Neural cell (in vitro differentiated cells): ENCODE measurements around the gene LPP. TPM values are rescaled to one million over a fixed set of nuclear protein-coding genes. Genes with fewer than 3 reads are reported as not detected.

Source experiments
- H2AFZ ChIP-seq: fragments of 200-600, 300-800 bp; sonication (generic), shearing (Covaris generic); 2 replicates; pipeline ENCODE4 v1.6.0; 2014; ENCODE audit warnings: low read depth, mild to moderate bottlenecking, antibody characterized with exemption, low read length, moderate library complexity
- H3F3A ChIP-seq: fragments of 200-600 bp; shearing (Covaris generic); 2 replicates; pipeline ENCODE4 v1.6.1; 2016; ENCODE audit warnings: mild to moderate bottlenecking, moderate library complexity, mixed read lengths, antibody characterized with exemption, low read length; ENCODE audit not compliant: insufficient read depth, poor library complexity, severe bottlenecking
- H3K27ac ChIP-seq: fragments of 200-600, 300-800 bp; sonication (generic), shearing (Covaris generic); 2 replicates; pipeline ENCODE4 v1.5.1; 2014; ENCODE audit warnings: mild to moderate bottlenecking, low read length, moderate library complexity
- H3K27me3 ChIP-seq: fragments of 300-800, 200-600 bp; sonication (generic), shearing (Covaris generic); 2 replicates; pipeline ENCODE4 v1.6.0; 2014; ENCODE audit warnings: mild to moderate bottlenecking, low read depth, low read length, moderate library complexity; ENCODE audit not compliant: insufficient read depth
- H3K36me3 ChIP-seq: fragments of 300-800, 200-600 bp; sonication (generic), shearing (Covaris generic); 2 replicates; pipeline ENCODE4 v1.5.1; 2014; ENCODE audit warnings: mild to moderate bottlenecking, antibody characterized with exemption, low read length, moderate library complexity; ENCODE audit not compliant: insufficient read depth
- H3K4me2 ChIP-seq: fragments of 300-800, 200-600 bp; sonication (generic), shearing (Covaris generic); 2 replicates; pipeline ENCODE4 v1.6.0; 2014; ENCODE audit warnings: mild to moderate bottlenecking, low read length
- H3K4me3 ChIP-seq: fragments of 300-800, 200-600 bp; sonication (generic), shearing (Covaris generic); 2 replicates; pipeline ENCODE4 v1.5.1; 2014; ENCODE audit warnings: mild to moderate bottlenecking, low read length, moderate library complexity
- H3K79me2 ChIP-seq: fragments of 200-600 bp; shearing (Covaris generic); replicated peaks from 2 replicates; pipeline ENCODE4 v1.6.0; 2014; ENCODE audit warnings: mild to moderate bottlenecking, low read length, moderate library complexity; ENCODE audit not compliant: insufficient read depth
- H3K9ac ChIP-seq: fragments of 300-800, 200-600 bp; sonication (generic), shearing (Covaris generic); 2 replicates; pipeline ENCODE4 v1.6.1; 2016; ENCODE audit warnings: mild to moderate bottlenecking, low read length, mixed read lengths
- H3K9me2 ChIP-seq: fragments of 200-600 bp; shearing (Covaris generic); 2 replicates; pipeline ENCODE4 v1.6.1; 2016; ENCODE audit warnings: mild to moderate bottlenecking, low read length, mixed read lengths; ENCODE audit not compliant: insufficient read depth
- H3K9me3 ChIP-seq: fragments of 200-600, 300-800 bp; sonication (generic), shearing (Covaris generic); 2 replicates; pipeline ENCODE4 v1.6.1; 2016; ENCODE audit warnings: mild to moderate bottlenecking, mixed run types, low read length, moderate library complexity, mixed read lengths
- H4K20me1 ChIP-seq: fragments of 200-600 bp; shearing (Covaris generic); 2 replicates; pipeline ENCODE4 v1.6.1; 2016; ENCODE audit warnings: mild to moderate bottlenecking, mixed run types; ENCODE audit not compliant: insufficient read depth
- CTCF ChIP-seq: fragments of 450-650 bp; IDR thresholded peaks from 2 replicates; pipeline ENCODE4 v1.5.1; 2014; ENCODE audit warnings: antibody characterized with exemption, mild to moderate bottlenecking, moderate library complexity; ENCODE audit not compliant: poor library complexity, severe bottlenecking
- EP300 ChIP-seq: fragments of 450-650 bp; conservative IDR thresholded peaks from 2 replicates; pipeline ENCODE4 v1.6.1; 2014; ENCODE audit warnings: antibody characterized with exemption, mild to moderate bottlenecking, moderate library complexity; ENCODE audit not compliant: poor library complexity, severe bottlenecking
- EZH2 ChIP-seq: fragments of 200-600, 300-800 bp; shearing (Covaris generic), sonication (generic); IDR thresholded peaks from 2 replicates; pipeline ENCODE4 v1.6.1; 2014; ENCODE audit warnings: antibody characterized with exemption, low read length, borderline replicate concordance, mild to moderate bottlenecking; ENCODE audit not compliant: insufficient read depth, poor library complexity, severe bottlenecking
- MXI1 ChIP-seq: fragments of 450-650 bp; conservative IDR thresholded peaks from 2 replicates; pipeline ENCODE4 v1.6.1; 2014; ENCODE audit warnings: antibody characterized with exemption, mild to moderate bottlenecking; ENCODE audit not compliant: poor library complexity, severe bottlenecking
- POLR2AphosphoS5 ChIP-seq: IDR thresholded peaks from 2 replicates; pipeline ENCODE4 v1.6.1; 2012
- RAD21 ChIP-seq: fragments of 450-650 bp; conservative IDR thresholded peaks from 2 replicates; pipeline ENCODE4 v1.6.1; 2014; ENCODE audit warnings: antibody characterized with exemption, mild to moderate bottlenecking, moderate library complexity
- REST ChIP-seq: IDR thresholded peaks from 2 replicates; pipeline ENCODE4 v1.6.1; 2012; ENCODE audit warnings: borderline replicate concordance
- TAF1 ChIP-seq: IDR thresholded peaks from 2 replicates; pipeline ENCODE4 v1.6.1; 2012; ENCODE audit warnings: low read depth
- polyA plus RNA-seq: library from polyadenylated mRNA; depleted of rRNA; stranded (reverse); fragments of >200 nt; gene quantifications from 2 replicates; pipeline ENCODE4 v1.2.3, GENCODE V29; 2014

LPP gene
- polyA plus RNA-seq, 1 donor from 2014 or later = 3.0 TPM

- no peak overlapping the region for H3K4me2 ChIP-seq
- no peak overlapping the region for H3K9ac ChIP-seq
- H3K9me3 ChIP-seq = no peaks in the 10 kb centered on the region
- H3K4me3 ChIP-seq = no peak overlapping the region
- H3K79me2 ChIP-seq = no peaks in the 10 kb centered on the region
- no peaks in the 10 kb centered on the region for H3F3A ChIP-seq
- no peak overlapping the region for H3K27ac ChIP-seq
- H2AFZ ChIP-seq = no peak overlapping the region
- no peak for TF ChIP-seq EP300
- no peak for TF ChIP-seq RAD21
- no peak for TF ChIP-seq EZH2
- TF ChIP-seq REST = no peak
- TF ChIP-seq MXI1 = no peak
- TF ChIP-seq POLR2AphosphoS5 = no peak
- H3K9me2 ChIP-seq = no peaks in the 10 kb centered on the region
- no peaks in the 10 kb centered on the region for H4K20me1 ChIP-seq
- H3K36me3 ChIP-seq = no peaks in the 10 kb centered on the region
- H3K27me3 ChIP-seq = no peaks in the 10 kb centered on the region
Measured at GRCh38 chr3:188580223-188580622, 426.3 kb downstream of the LPP start.

- Histone ChIP-seq H3K27ac (no peak overlapping the region), H3K9me3 (no peaks in the 10 kb centered on the region), H3K9me2 (no peaks in the 10 kb centered on the region), H3K79me2 (no peaks in the 10 kb centered on the region), H3K4me3 (no peak overlapping the region), H3K27me3 (no peaks in the 10 kb centered on the region), H4K20me1 (no peaks in the 10 kb centered on the region), H3K36me3 (no peaks in the 10 kb centered on the region), H3K9ac (no peak overlapping the region), H3K4me2 (no peak overlapping the region), H3F3A (no peaks in the 10 kb centered on the region), H2AFZ (no peak overlapping the region)
- no peak for TF ChIP-seq TAF1
Measured at GRCh38 chr3:188580659-188581058, 426.7 kb downstream of the LPP start.

- Histone ChIP-seq H3K9ac (no peak overlapping the region), H3F3A (no peaks in the 10 kb centered on the region), H3K4me2 (no peak overlapping the region), H3K4me3 (no peak overlapping the region), H4K20me1 (no peaks in the 10 kb centered on the region), H2AFZ (no peak overlapping the region), H3K36me3 (no peaks in the 10 kb centered on the region), H3K27me3 (no peaks in the 10 kb centered on the region), H3K9me2 (no peaks in the 10 kb centered on the region), H3K9me3 (no peaks in the 10 kb centered on the region), H3K79me2 (no peaks in the 10 kb centered on the region), H3K27ac (no peak overlapping the region)
- TF ChIP-seq CTCF = no peak
Measured at GRCh38 chr3:188581365-188581764, 427.4 kb downstream of the LPP start.
